KMS-11 (cell line): ENCODE measurements around the gene ADPRS.

ENCODE experiments used
- H2AFZ ChIP-seq: fragments of 200-600 bp; sonication (generic); 2 replicates; pipeline ENCODE4 v1.6.1; 2016; ENCODE audit warnings: antibody characterized with exemption, mixed run types, low read depth
- H3K27ac ChIP-seq: fragments of 200-600 bp; sonication (generic); 2 replicates; pipeline ENCODE4 v1.6.1; 2016; ENCODE audit warnings: mild to moderate bottlenecking, mixed run types
- H3K27me3 ChIP-seq: fragments of 200-600 bp; sonication (generic); 2 replicates; pipeline ENCODE4 v1.6.1; 2017; ENCODE audit warnings: mild to moderate bottlenecking, low read depth, mixed run types, moderate library complexity; ENCODE audit not compliant: insufficient read depth
- H3K36me3 ChIP-seq: fragments of 200-600 bp; sonication (generic); 2 replicates; pipeline ENCODE4 v1.6.1; 2017; ENCODE audit warnings: mild to moderate bottlenecking, mixed run types; ENCODE audit not compliant: insufficient read depth
- H3K4me1 ChIP-seq: fragments of 200-600 bp; sonication (generic); 2 replicates; pipeline ENCODE4 v1.6.1; 2016; ENCODE audit warnings: mild to moderate bottlenecking, low read depth, mixed run types; ENCODE audit not compliant: poor library complexity, severe bottlenecking
- H3K4me2 ChIP-seq: fragments of 200-600 bp; sonication (generic); 2 replicates; pipeline ENCODE4 v1.7.0; 2016; ENCODE audit warnings: mild to moderate bottlenecking, mixed run types
- H3K4me3 ChIP-seq: fragments of 200-600 bp; sonication (generic); IDR thresholded peaks from 2 replicates; pipeline ENCODE4 v1.6.1; 2017; ENCODE audit warnings: low read depth, low read length, mixed read lengths; ENCODE audit not compliant: insufficient read depth
- H3K79me2 ChIP-seq: fragments of 200-600 bp; sonication (generic); 2 replicates; pipeline ENCODE4 v1.6.1; 2016; ENCODE audit warnings: low read depth, mixed run types; ENCODE audit not compliant: insufficient read depth
- H3K9ac ChIP-seq: fragments of 200-600 bp; sonication (generic); 2 replicates; pipeline ENCODE4 v1.6.1; 2016; ENCODE audit warnings: mild to moderate bottlenecking, mixed run types
- H4K20me1 ChIP-seq: fragments of 200-600 bp; sonication (generic); 2 replicates; pipeline ENCODE4 v1.6.1; 2016; ENCODE audit warnings: mild to moderate bottlenecking, mixed run types; ENCODE audit not compliant: insufficient read depth
- CTCF ChIP-seq: fragments of 200-600 bp; sonication (generic); conservative IDR thresholded peaks from 2 replicates; pipeline ENCODE4 v1.6.1; 2017; ENCODE audit warnings: low read depth, mild to moderate bottlenecking, antibody characterized with exemption, low read length, moderate library complexity, mixed read lengths

The ADPRS gene

GRCh38 chr1:36088577-36089392 is at the start of gene ADPRS:
Gene ADPRS (plus strand): TSS chr1:36088892. CDS start chr1:36088905, 13 bp downstream.
- H3K9ac ChIP-seq, result peak within 1 kb of the TSS; percentile 69
- peaks cover 10% of the 10 kb centered on the region for H3K4me1 ChIP-seq
- H3K27ac ChIP-seq, result peak within 1 kb of the TSS; percentile 33; the same call in 1 of the 2 replicates

GRCh38 chr1:36040238-36040637 is 48.5 kb upstream of the ADPRS start:
- Histone ChIP-seq H2AFZ (no peak overlapping the region), H3K4me3 (no peak overlapping the region), H3K27ac (no peak overlapping the region), H3K4me1 (no peaks in the 10 kb centered on the region), H3K79me2 (no peaks in the 10 kb centered on the region), H3K9ac (no peak overlapping the region), H3K27me3 (no peaks in the 10 kb centered on the region), H3K36me3 (no peaks in the 10 kb centered on the region), H4K20me1 (no peaks in the 10 kb centered on the region), H3K4me2 (no peak overlapping the region)
- no peak for TF ChIP-seq CTCF

More at GRCh38 chr1:36088577-36089392, at the start of gene ADPRS:
- Histone ChIP-seq H3K4me2 (peak within 1 kb of the TSS; percentile 96), H3K79me2 (peaks cover 23% of the 10 kb centered on the region; the same call in 1 of the 2 replicates), H2AFZ (peak within 1 kb of the TSS; percentile 99), H3K36me3 (no peaks in the 10 kb centered on the region), H3K4me3 (peak within 1 kb of the TSS; percentile 82), H4K20me1 (no peaks in the 10 kb centered on the region), H3K27me3 (no peaks in the 10 kb centered on the region)
- peak; percentile 83 for TF ChIP-seq CTCF

GRCh38 chr1:36051821-36052220 is 36.9 kb upstream of the ADPRS start:
- H3K4me2 ChIP-seq, result no peak overlapping the region
- no peaks in the 10 kb centered on the region for H3K79me2 ChIP-seq
- TF ChIP-seq CTCF, result no peak

GRCh38 chr1:36053978-36054377 is 34.7 kb upstream of the ADPRS start:
- Histone ChIP-seq H4K20me1 (no peaks in the 10 kb centered on the region), H3K4me1 (no peaks in the 10 kb centered on the region), H3K27me3 (no peaks in the 10 kb centered on the region), H3K27ac (no peak overlapping the region), H3K36me3 (no peaks in the 10 kb centered on the region), H3K9ac (no peak overlapping the region), H3K4me3 (no peak overlapping the region), H2AFZ (no peak overlapping the region), H3K79me2 (no peaks in the 10 kb centered on the region), H3K4me2 (no peak overlapping the region)
- TF ChIP-seq CTCF, result no peak

More at GRCh38 chr1:36051821-36052220, 36.9 kb upstream of the ADPRS start:
- Histone ChIP-seq H4K20me1 (no peaks in the 10 kb centered on the region), H3K4me1 (no peaks in the 10 kb centered on the region), H3K27me3 (no peaks in the 10 kb centered on the region), H3K9ac (no peak overlapping the region), H3K4me3 (no peak overlapping the region), H3K36me3 (no peaks in the 10 kb centered on the region), H2AFZ (no peak overlapping the region), H3K27ac (no peak overlapping the region)
